ENCODE results near the gene HYDIN. TPM values are rescaled to one million over a fixed set of nuclear protein-coding genes. Genes with fewer than 3 reads are reported as not detected.
A peak's percentile ranks its signal among the peaks of the same experiment; 100 is the strongest.

Gene HYDIN
- total RNA-seq, 2 donors from 2014 or later, result 0.16 to 0.31 TPM

- peak overlapping the region; percentile 69 to 95 for H3K27ac Mint-ChIP-seq
- H3K36me3 Mint-ChIP-seq, result peaks cover 12 to 18% of the 10 kb centered on the region in 2 donors
- ATAC-seq, result no peak
- H3K9me3 Mint-ChIP-seq, result no peaks in the 10 kb centered on the region
- DNase-seq (ENCODE audit: low spot score in 2 of 2), result no peak
Observed at GRCh38 chr16:70777496-70777895, 453.0 kb downstream of the HYDIN start.

- Mint-ChIP-seq H3K36me3 (no peaks in the 10 kb centered on the region), H3K9me3 (no peaks in the 10 kb centered on the region), H3K27ac (peak overlapping the region in 1 of 2 donors; percentile 4)
- ATAC-seq, result no peak
- no peak for DNase-seq (ENCODE audit: low spot score in 2 of 2)
Observed at GRCh38 chr16:70775399-70775798, 455.1 kb downstream of the HYDIN start.

- no peaks in the 10 kb centered on the region for H3K9me3 Mint-ChIP-seq
- no peaks in the 10 kb centered on the region for H3K36me3 Mint-ChIP-seq
- DNase-seq (ENCODE audit: low spot score in 2 of 2) (no peak), ATAC-seq (no peak)
- H3K27ac Mint-ChIP-seq, result no peak overlapping the region
Observed at GRCh38 chr16:70774261-70774660, 456.3 kb downstream of the HYDIN start.

- Mint-ChIP-seq H3K36me3 (no peaks in the 10 kb centered on the region), H3K9me3 (no peaks in the 10 kb centered on the region), H3K27ac (no peak overlapping the region)
- DNase-seq (ENCODE audit: low spot score in 2 of 2) (no peak), ATAC-seq (no peak)
Observed at GRCh38 chr16:70772493-70772892, 458.0 kb downstream of the HYDIN start.

GRCh38 chr16:70770626-70771552 lies 459.6 kb downstream of the HYDIN start:
- no peak overlapping the region for H3K27ac Mint-ChIP-seq
- no peaks in the 10 kb centered on the region for H3K9me3 Mint-ChIP-seq
- no peaks in the 10 kb centered on the region for H3K36me3 Mint-ChIP-seq
- ATAC-seq, result peak; percentile 76 to 83
- DNase-seq (ENCODE audit: low spot score in 2 of 2), result peak; percentile 64 to 78

GRCh38 chr16:70770291-70770625 lies 460.3 kb downstream of the HYDIN start:
- Mint-ChIP-seq H3K27ac (peak overlapping the region; percentile 21 to 75), H3K36me3 (no peaks in the 10 kb centered on the region), H3K9me3 (no peaks in the 10 kb centered on the region)
- ATAC-seq (no peak), DNase-seq (ENCODE audit: low spot score in 2 of 2) (no peak)

GRCh38 chr16:70769761-70770160 lies 460.8 kb downstream of the HYDIN start:
- H3K27ac Mint-ChIP-seq, result peak overlapping the region in 1 of 2 donors; percentile 21
- no peaks in the 10 kb centered on the region for H3K36me3 Mint-ChIP-seq
- DNase-seq (ENCODE audit: low spot score in 2 of 2) (no peak), ATAC-seq (no peak)
- no peaks in the 10 kb centered on the region for H3K9me3 Mint-ChIP-seq

GRCh38 chr16:70769131-70769530 lies 461.4 kb downstream of the HYDIN start:
- DNase-seq (ENCODE audit: low spot score in 2 of 2) (no peak), ATAC-seq (no peak)
- Mint-ChIP-seq H3K36me3 (no peaks in the 10 kb centered on the region), H3K27ac (peak overlapping the region in 1 of 2 donors; percentile 21), H3K9me3 (no peaks in the 10 kb centered on the region)

GRCh38 chr16:70768203-70768580 lies 462.3 kb downstream of the HYDIN start:
- DNase-seq (ENCODE audit: low spot score in 2 of 2) (no peak), ATAC-seq (no peak)
- H3K36me3 Mint-ChIP-seq, result no peaks in the 10 kb centered on the region
- no peaks in the 10 kb centered on the region for H3K9me3 Mint-ChIP-seq
- no peak overlapping the region for H3K27ac Mint-ChIP-seq

GRCh38 chr16:70767377-70768202 lies 462.9 kb downstream of the HYDIN start:
- Mint-ChIP-seq H3K36me3 (no peaks in the 10 kb centered on the region), H3K27ac (peak overlapping the region in 1 of 2 donors; percentile 44), H3K9me3 (no peaks in the 10 kb centered on the region)
- ATAC-seq (no peak), DNase-seq (ENCODE audit: low spot score in 2 of 2) (no peak)

GRCh38 chr16:70766658-70767057 lies 463.9 kb downstream of the HYDIN start:
- ATAC-seq, result no peak
- no peak for DNase-seq (ENCODE audit: low spot score in 2 of 2)
- Mint-ChIP-seq H3K9me3 (no peaks in the 10 kb centered on the region), H3K27ac (no peak overlapping the region), H3K36me3 (no peaks in the 10 kb centered on the region)

- DNase-seq (ENCODE audit: low spot score in 2 of 2), result no peak
- peak overlapping the region in 1 of 2 donors; percentile 62 for H3K27ac Mint-ChIP-seq
- no peaks in the 10 kb centered on the region for H3K9me3 Mint-ChIP-seq
- H3K36me3 Mint-ChIP-seq, result no peaks in the 10 kb centered on the region
- no peak for ATAC-seq
Observed at GRCh38 chr16:70766176-70766575, 464.3 kb downstream of the HYDIN start.

- H3K9me3 Mint-ChIP-seq, result no peaks in the 10 kb centered on the region
- H3K27ac Mint-ChIP-seq, result peak overlapping the region; percentile 62 to 88
- DNase-seq (ENCODE audit: low spot score in 2 of 2), result no peak
- ATAC-seq, result no peak
- no peaks in the 10 kb centered on the region for H3K36me3 Mint-ChIP-seq
Observed at GRCh38 chr16:70765491-70765890, 465.0 kb downstream of the HYDIN start.

- DNase-seq (ENCODE audit: low spot score in 2 of 2) (no peak), ATAC-seq (no peak)
- no peaks in the 10 kb centered on the region for H3K9me3 Mint-ChIP-seq
- H3K27ac Mint-ChIP-seq, result no peak overlapping the region
- no peaks in the 10 kb centered on the region for H3K36me3 Mint-ChIP-seq
Observed at GRCh38 chr16:70764632-70765031, 465.9 kb downstream of the HYDIN start.

- Mint-ChIP-seq H3K9me3 (no peaks in the 10 kb centered on the region), H3K36me3 (no peaks in the 10 kb centered on the region), H3K27ac (peak overlapping the region; percentile 19 to 93)
- ATAC-seq (no peak), DNase-seq (ENCODE audit: low spot score in 2 of 2) (no peak)
Observed at GRCh38 chr16:70760221-70760620, 470.3 kb downstream of the HYDIN start.

- no peak for ATAC-seq
- Mint-ChIP-seq H3K27ac (peak overlapping the region in 1 of 2 donors; percentile 24), H3K36me3 (no peaks in the 10 kb centered on the region), H3K9me3 (no peaks in the 10 kb centered on the region)
- DNase-seq (ENCODE audit: low spot score in 2 of 2), result no peak
Observed at GRCh38 chr16:70759666-70760065, 470.9 kb downstream of the HYDIN start.

- no peak for DNase-seq (ENCODE audit: low spot score in 2 of 2)
- no peaks in the 10 kb centered on the region for H3K36me3 Mint-ChIP-seq
- no peak for ATAC-seq
- H3K9me3 Mint-ChIP-seq, result no peaks in the 10 kb centered on the region
- no peak overlapping the region for H3K27ac Mint-ChIP-seq
Observed at GRCh38 chr16:70758786-70759185, 471.7 kb downstream of the HYDIN start.
